GM23338 (cell line): ENCODE measurements around the gene MAP3K14. TPM values are rescaled to one million over a fixed set of nuclear protein-coding genes. Genes with fewer than 3 reads are reported as not detected.

Experiments used
- ATAC-seq: fragments of 200-7000 bp; cut with Tn5 transposase; 3 replicates; pipeline ENCODE4 v1.9.1; 2020
- DNase-seq: peaks from one replicate; pipeline ENCODE4 v3.0.0-alpha.2; 2015; ENCODE audit warnings: low spot score
- H2AFZ ChIP-seq: fragments of 200-600 bp; sonication (generic); 2 replicates; pipeline ENCODE4 v1.8.0; 2016; ENCODE audit warnings: antibody characterized with exemption, mild to moderate bottlenecking, moderate library complexity
- H3F3A ChIP-seq: fragments of 200-600 bp; sonication (generic); replicated peaks from 2 replicates; pipeline ENCODE4 v1.8.0; 2017; ENCODE audit warnings: antibody characterized with exemption, mixed run types, low read depth
- H3K27ac ChIP-seq: fragments of 200-600 bp; sonication (generic); 2 replicates; pipeline ENCODE4 v1.6.1; 2016; ENCODE audit warnings: low read depth
- H3K27me3 ChIP-seq: fragments of 200-600 bp; sonication (generic); 2 replicates; pipeline ENCODE4 v1.8.0; 2016; ENCODE audit warnings: mild to moderate bottlenecking, mixed run types, moderate library complexity; ENCODE audit not compliant: insufficient read depth
- H3K36me3 ChIP-seq: fragments of 200-600 bp; sonication (generic); 2 replicates; pipeline ENCODE4 v1.8.0; 2016; ENCODE audit warnings: mild to moderate bottlenecking; ENCODE audit not compliant: insufficient read depth
- H3K4me1 ChIP-seq: fragments of 200-600 bp; sonication (generic); 2 replicates; pipeline ENCODE4 v1.8.0; 2016; ENCODE audit warnings: mild to moderate bottlenecking, moderate library complexity; ENCODE audit not compliant: insufficient read depth
- H3K4me2 ChIP-seq: fragments of 200-600 bp; sonication (generic); 2 replicates; pipeline ENCODE4 v1.7.1; 2017; ENCODE audit warnings: mixed run types
- H3K4me3 ChIP-seq: fragments of 200-600 bp; sonication (generic); 2 replicates; pipeline ENCODE4 v1.6.1; 2016; ENCODE audit warnings: mixed run types
- H3K79me2 ChIP-seq: fragments of 200-600 bp; sonication (generic); replicated peaks from 2 replicates; pipeline ENCODE4 v1.8.0; 2017; ENCODE audit warnings: mild to moderate bottlenecking; ENCODE audit not compliant: insufficient read depth
- H3K9me2 ChIP-seq: fragments of 200-600 bp; sonication (generic); 2 replicates; pipeline ENCODE4 v1.8.0; 2017; ENCODE audit not compliant: insufficient read depth
- H4K20me1 ChIP-seq: fragments of 200-600 bp; sonication (generic); replicated peaks from 2 replicates; pipeline ENCODE4 v1.8.0; 2017; ENCODE audit warnings: mild to moderate bottlenecking; ENCODE audit not compliant: insufficient read depth
- H3K27ac Mint-ChIP-seq: 2 replicates; pipeline ENCODE4 v1.8.0; 2020; ENCODE audit warnings: inconsistent platforms, mild to moderate bottlenecking, moderate library complexity, mixed read lengths
- H3K27me3 Mint-ChIP-seq: 3 replicates; pipeline ENCODE4 v1.8.0; 2022; ENCODE audit warnings: low read depth, mild to moderate bottlenecking, moderate library complexity, mixed read lengths, inconsistent platforms; ENCODE audit not compliant: insufficient read depth, poor library complexity
- H3K36me3 Mint-ChIP-seq: 3 replicates; pipeline ENCODE4 v1.8.0; 2021; ENCODE audit warnings: low read depth, mild to moderate bottlenecking, inconsistent platforms, moderate library complexity, mixed read lengths
- H3K4me1 Mint-ChIP-seq: 3 replicates; pipeline ENCODE4 v1.8.0; 2020; ENCODE audit warnings: mild to moderate bottlenecking, inconsistent platforms, mixed read lengths
- H3K4me3 Mint-ChIP-seq: 3 replicates; pipeline ENCODE4 v1.8.0; 2021; ENCODE audit warnings: moderate library complexity, mild to moderate bottlenecking, inconsistent platforms, mixed read lengths
- H3K9me3 Mint-ChIP-seq: 3 replicates; pipeline ENCODE4 v1.8.0; 2020; ENCODE audit warnings: moderate library complexity, mild to moderate bottlenecking, inconsistent platforms, mixed read lengths
- ETS1 ChIP-seq: IDR thresholded peaks from 2 replicates; pipeline ENCODE4 v1.6.1; 2016; ENCODE audit warnings: antibody characterized with exemption
- NANOG ChIP-seq: IDR thresholded peaks from 2 replicates; pipeline ENCODE4 v1.6.1; 2016; ENCODE audit warnings: antibody characterized with exemption, borderline replicate concordance
- REST ChIP-seq: IDR thresholded peaks from one replicate; pipeline ENCODE4 v1.6.1; 2018; ENCODE audit warnings: antibody characterized with exemption; ENCODE audit not compliant: unreplicated experiment
- ZNF114 ChIP-seq: fragments of 250-450 bp; sonication (Bioruptor Pico); IDR thresholded peaks from 2 replicates; pipeline ENCODE4 v1.5.0; 2020; ENCODE audit warnings: mild to moderate bottlenecking, moderate library complexity
- polyA plus RNA-seq: library from polyadenylated mRNA; unstranded; fragments of >200 nt; fragmentation: Nextera tagmentation; extraction: Ambion mirVana; gene quantifications from 2 replicates; pipeline ENCODE4 v1.2.1, GENCODE V29; 2016
- total RNA-seq: library from RNA; depleted of rRNA; stranded (reverse); fragments of >200 nt; shearing (Covaris generic); gene quantifications from 2 replicates; pipeline ENCODE4 v1.2.3, GENCODE V29; 2014

The MAP3K14 gene
- total and polyA plus RNA-seq, 2 experiments from 2014 or later: 1.3 to 4.9 TPM

GRCh38 chr17:45224671-45225050, 92.2 kb downstream of the MAP3K14 start:
- H3K36me3 Mint-ChIP-seq: no peaks in the 10 kb centered on the region

More at GRCh38 chr17:45224671-45225050, 92.2 kb downstream of the MAP3K14 start:
- Mint-ChIP-seq H3K4me3 (no peak overlapping the region), H3K9me3 (no peaks in the 10 kb centered on the region; the same call in 2 of the 3 replicates), H3K4me1 (peaks cover 47% of the 10 kb centered on the region), H3K27me3 (peaks cover 42% of the 10 kb centered on the region), H3K27ac (no peak overlapping the region)
- no peak for DNase-seq
- no peak overlapping the region for H3K4me3 ChIP-seq
- H3K4me2 ChIP-seq: no peak overlapping the region
- peaks cover 39% of the 10 kb centered on the region for H3K27me3 ChIP-seq
- H4K20me1 ChIP-seq: no peaks in the 10 kb centered on the region
- H3K9me2 ChIP-seq: no peaks in the 10 kb centered on the region
- ATAC-seq: no peak
- no peaks in the 10 kb centered on the region for H3K36me3 ChIP-seq
- 0 out of 2 replicates have a peak, but pooled peaks cover 2% of the 10 kb centered on the region for H3F3A ChIP-seq
- H3K79me2 ChIP-seq: no peaks in the 10 kb centered on the region
- H3K27ac ChIP-seq: no peak overlapping the region
- peaks cover 30% of the 10 kb centered on the region for H3K4me1 ChIP-seq
- TF ChIP-seq NANOG: no peak
- no peak for TF ChIP-seq ZNF114 (CRISPR knock-in tag)
- TF ChIP-seq ETS1: no peak
- no peak for TF ChIP-seq REST
- no peak overlapping the region for H2AFZ ChIP-seq
